ACC112 (cell line): Measurements from ENCODE around the gene LAMC3.

Experiments
- H2AFZ ChIP-seq: fragments of 200-600 bp; sonication (generic); one replicate; pipeline ENCODE4 v1.6.0; 2017; ENCODE audit warnings: antibody characterized with exemption, low read length; ENCODE audit not compliant: unreplicated experiment
- H3K27ac ChIP-seq: fragments of 200-600 bp; sonication (generic); 2 replicates; pipeline ENCODE4 v1.5.1; 2014; ENCODE audit warnings: low read depth, mild to moderate bottlenecking, antibody characterized with exemption, low read length, moderate library complexity
- H3K27me3 ChIP-seq: fragments of 200-600 bp; sonication (generic); 2 replicates; pipeline ENCODE4 v1.6.1; 2014; ENCODE audit warnings: mild to moderate bottlenecking, antibody characterized with exemption, low read length, moderate library complexity, mixed read lengths; ENCODE audit not compliant: insufficient read depth
- H3K36me3 ChIP-seq: fragments of 200-600 bp; sonication (generic); 2 replicates; pipeline ENCODE4 v1.6.1; 2016; ENCODE audit warnings: mild to moderate bottlenecking, antibody characterized with exemption, low read length, moderate library complexity, mixed read lengths; ENCODE audit not compliant: insufficient read depth
- H3K4me1 ChIP-seq: fragments of 200-600 bp; sonication (generic); one replicate; pipeline ENCODE4 v1.6.1; 2016; ENCODE audit warnings: low read length, mixed read lengths; ENCODE audit not compliant: insufficient read depth, unreplicated experiment, control insufficient read depth
- H3K4me3 ChIP-seq: fragments of 200-600 bp; sonication (generic); 2 replicates; pipeline ENCODE4 v1.5.1; 2014; ENCODE audit warnings: mild to moderate bottlenecking, low read depth, low read length
- H3K79me2 ChIP-seq: fragments of 200-600 bp; sonication (generic); one replicate; pipeline ENCODE4 v1.6.0; 2016; ENCODE audit warnings: low read length; ENCODE audit not compliant: control insufficient read depth, unreplicated experiment, insufficient read depth

LAMC3 gene

GRCh38 chr9:131126059-131126426, 117.1 kb downstream of the LAMC3 start:
- peak overlapping the region; percentile 94 for H3K4me3 ChIP-seq
- peaks cover 29% of the 10 kb centered on the region for H3K79me2 ChIP-seq
- H3K36me3 ChIP-seq = peaks cover 20% of the 10 kb centered on the region
- H3K4me1 ChIP-seq = peaks cover 6% of the 10 kb centered on the region
- H3K27me3 ChIP-seq = no peaks in the 10 kb centered on the region
- H3K27ac ChIP-seq = peak overlapping the region; percentile 59; the same call in 1 of the 2 replicates
- peak overlapping the region; percentile 52 for H2AFZ ChIP-seq

GRCh38 chr9:131129183-131129582, 120.2 kb downstream of the LAMC3 start:
- H3K79me2 ChIP-seq = peaks cover 29% of the 10 kb centered on the region
- H3K4me3 ChIP-seq = no peak overlapping the region
- no peak overlapping the region for H3K27ac ChIP-seq
- H3K27me3 ChIP-seq = no peaks in the 10 kb centered on the region
- peaks cover 27% of the 10 kb centered on the region for H3K36me3 ChIP-seq
- peaks cover 6% of the 10 kb centered on the region for H3K4me1 ChIP-seq
- H2AFZ ChIP-seq = no peak overlapping the region

- Histone ChIP-seq H3K27ac (no peak overlapping the region), H3K27me3 (no peaks in the 10 kb centered on the region), H3K79me2 (no peaks in the 10 kb centered on the region), H3K36me3 (peaks cover 33% of the 10 kb centered on the region), H3K4me3 (no peak overlapping the region), H2AFZ (no peak overlapping the region), H3K4me1 (no peaks in the 10 kb centered on the region)
Observed at GRCh38 chr9:131138676-131139075, 129.7 kb downstream of the LAMC3 start.

- H3K4me3 ChIP-seq = no peak overlapping the region
- H3K79me2 ChIP-seq = no peaks in the 10 kb centered on the region
- H3K27ac ChIP-seq = no peak overlapping the region
- no peaks in the 10 kb centered on the region for H3K4me1 ChIP-seq
- no peaks in the 10 kb centered on the region for H3K27me3 ChIP-seq
- H3K36me3 ChIP-seq = peaks cover 35% of the 10 kb centered on the region
- no peak overlapping the region for H2AFZ ChIP-seq
Observed at GRCh38 chr9:131140112-131140511, 131.1 kb downstream of the LAMC3 start.

GRCh38 chr9:131140550-131140949, 131.6 kb downstream of the LAMC3 start:
- peaks cover 40% of the 10 kb centered on the region for H3K36me3 ChIP-seq

GRCh38 chr9:131142160-131142559, 133.2 kb downstream of the LAMC3 start:
- no peak overlapping the region for H3K27ac ChIP-seq
- peaks cover 48% of the 10 kb centered on the region for H3K36me3 ChIP-seq
- H3K27me3 ChIP-seq = no peaks in the 10 kb centered on the region
- no peak overlapping the region for H3K4me3 ChIP-seq
- H3K4me1 ChIP-seq = no peaks in the 10 kb centered on the region
- H2AFZ ChIP-seq = no peak overlapping the region
- no peaks in the 10 kb centered on the region for H3K79me2 ChIP-seq

More at GRCh38 chr9:131140550-131140949, 131.6 kb downstream of the LAMC3 start:
- H3K4me3 ChIP-seq = no peak overlapping the region
- no peak overlapping the region for H2AFZ ChIP-seq
- no peaks in the 10 kb centered on the region for H3K4me1 ChIP-seq
- no peaks in the 10 kb centered on the region for H3K79me2 ChIP-seq
- no peak overlapping the region for H3K27ac ChIP-seq
- H3K27me3 ChIP-seq = no peaks in the 10 kb centered on the region
